ENCODE results near the gene RFX2.
A peak's percentile ranks its signal among the peaks of the same experiment; 100 is the strongest.
"Not testable (repeated sequence)": the region's sequence is repeated elsewhere in the genome, so short reads cannot be mapped to it uniquely, and the experiment has no call there.

The RFX2 gene

DNA sequence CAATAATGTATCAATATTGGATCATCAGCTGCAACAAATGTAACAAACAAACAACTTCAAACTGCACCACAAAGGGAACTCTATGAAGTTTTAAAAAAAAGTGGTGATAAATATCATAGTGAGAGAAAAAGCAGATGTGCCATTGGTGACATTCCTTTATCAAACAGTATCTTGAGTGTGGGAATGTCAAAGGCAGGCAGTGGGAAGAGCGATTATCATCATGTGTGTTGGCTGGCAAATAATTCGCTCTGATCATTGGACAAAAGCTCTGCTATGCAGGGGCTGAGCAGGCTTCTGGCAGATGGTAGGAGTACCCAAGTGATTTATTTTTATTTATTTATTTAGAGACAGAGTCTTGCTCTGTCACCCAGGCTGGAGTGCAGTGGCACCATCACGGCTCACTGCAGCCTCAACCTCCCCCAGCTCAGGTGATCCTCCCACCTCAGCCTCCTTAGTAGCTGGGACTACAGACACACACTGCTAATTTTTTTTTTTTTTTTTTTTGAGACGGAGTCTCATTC is 76.5 kb downstream of the RFX2 start:
- no peak for DNase-seq

GRCh38 chr19:6032827-6033226 is 77.5 kb downstream of the RFX2 start:
- DNase-seq = no peak

- no peak for DNase-seq
Measured at GRCh38 chr19:6032381-6032780, 77.9 kb downstream of the RFX2 start.

GRCh38 chr19:6030214-6030507 is 80.1 kb downstream of the RFX2 start:
- no peak for DNase-seq

DNA sequence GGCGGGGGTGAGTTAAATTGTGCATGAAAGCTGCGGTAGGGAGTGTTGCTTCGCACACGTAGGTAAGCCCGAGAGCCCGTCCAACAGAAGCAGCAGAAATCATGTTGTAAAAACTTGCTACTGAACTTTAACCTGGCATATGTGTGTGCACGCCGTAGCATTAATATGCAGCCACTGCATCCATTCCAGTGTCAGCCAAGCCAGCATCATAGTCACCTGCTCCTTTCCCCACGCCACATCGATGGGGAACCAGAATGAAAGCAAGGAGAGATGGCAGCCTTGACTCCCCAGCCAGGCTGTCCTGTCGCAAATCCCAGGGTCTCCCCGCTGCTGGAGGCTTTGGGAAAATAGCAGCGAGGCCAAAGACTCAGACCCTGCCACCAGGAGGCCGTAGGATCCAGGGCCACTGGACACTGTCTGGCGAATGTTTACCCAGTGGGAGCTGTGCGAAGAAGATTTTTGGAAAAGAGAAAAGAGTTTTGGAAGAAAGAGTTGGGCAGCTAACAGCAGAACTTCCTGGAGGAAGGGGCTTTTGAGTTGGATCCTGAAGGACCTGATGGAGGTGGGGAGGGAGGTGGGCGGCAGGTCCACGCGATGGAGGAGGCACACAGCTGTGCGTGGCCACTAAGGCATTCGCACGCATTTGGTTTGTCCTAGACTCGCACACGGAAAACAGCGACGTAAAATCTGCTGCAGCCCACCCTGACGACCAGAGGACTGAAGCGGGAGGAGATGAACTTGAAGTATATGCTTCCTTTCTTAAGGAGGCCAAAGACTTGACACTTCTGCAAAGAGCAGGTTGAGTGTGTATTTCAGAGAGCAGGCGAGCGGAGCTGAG is 83.7 kb downstream of the RFX2 start:
- no peak for DNase-seq

GRCh38 chr19:6024756-6025155 is 85.5 kb downstream of the RFX2 start:
- DNase-seq = not testable (repeated sequence)

DNA sequence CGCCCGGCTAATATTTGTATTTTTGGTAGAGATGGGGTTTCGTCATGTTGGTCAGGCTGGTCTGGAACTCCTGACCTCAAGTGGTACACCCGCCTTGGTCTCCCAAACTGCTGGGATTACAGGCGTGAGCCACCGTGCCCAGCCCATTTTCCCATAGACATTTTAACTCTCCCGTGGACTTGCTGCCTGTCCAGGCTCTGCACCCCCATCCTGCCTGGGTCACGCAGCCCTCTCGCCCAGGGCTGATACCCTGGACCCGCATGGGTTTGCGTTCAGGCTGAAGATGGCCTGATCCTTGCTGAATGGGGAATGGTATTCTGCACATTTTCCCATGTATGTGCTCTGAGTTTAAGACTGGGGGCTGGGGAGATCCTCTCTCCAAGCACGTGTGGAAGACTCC is 86.4 kb downstream of the RFX2 start:
- no peak for DNase-seq

- DNase-seq = peak; percentile 13
Measured at GRCh38 chr19:6023085-6023682, 87.1 kb downstream of the RFX2 start.

- no peak for DNase-seq
Measured at GRCh38 chr19:6022570-6023064, 87.7 kb downstream of the RFX2 start.

- peak; percentile 88 for DNase-seq
Measured at GRCh38 chr19:6021878-6022569, 88.3 kb downstream of the RFX2 start.

DNA sequence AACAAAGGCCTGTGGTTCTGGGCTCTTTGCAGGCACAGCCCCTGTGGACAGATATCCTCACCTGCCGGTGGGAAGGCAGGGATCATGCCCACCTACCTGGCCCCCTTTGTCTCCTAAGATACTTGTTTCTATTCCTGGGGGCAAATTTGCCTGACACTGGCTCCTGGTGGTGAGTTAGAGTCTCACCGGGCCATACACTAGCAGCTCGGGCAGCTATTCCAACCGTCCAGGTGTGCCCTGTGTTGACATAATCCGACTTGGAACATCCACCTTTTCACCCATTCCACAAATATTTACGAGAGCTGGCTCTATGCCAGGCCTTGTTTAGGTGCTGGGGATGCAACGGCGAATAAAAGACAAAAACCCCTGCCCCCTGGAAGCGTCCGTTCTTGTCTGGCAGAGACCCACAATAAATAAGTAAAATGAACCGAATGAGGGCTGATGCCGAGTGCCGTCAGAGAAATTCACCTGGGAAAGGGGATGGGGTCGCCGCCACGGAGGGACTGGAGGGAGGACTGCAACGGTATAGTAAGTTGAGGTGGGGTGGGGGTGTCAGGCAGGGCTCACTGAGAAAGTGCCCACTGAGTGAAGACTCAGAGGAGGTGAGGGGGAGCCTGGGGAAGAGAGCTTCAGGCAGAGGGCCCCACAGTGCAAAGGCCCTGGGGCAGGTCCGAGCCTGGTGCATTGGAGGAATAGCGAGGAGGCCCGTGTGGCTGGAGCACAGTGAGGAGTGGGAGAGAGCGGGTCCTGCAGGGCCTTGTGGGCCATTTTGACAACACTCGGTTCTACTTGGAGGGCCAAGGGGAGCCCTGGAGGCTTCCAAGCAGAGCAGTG is 89.1 kb downstream of the RFX2 start:
- DNase-seq = no peak

DNA sequence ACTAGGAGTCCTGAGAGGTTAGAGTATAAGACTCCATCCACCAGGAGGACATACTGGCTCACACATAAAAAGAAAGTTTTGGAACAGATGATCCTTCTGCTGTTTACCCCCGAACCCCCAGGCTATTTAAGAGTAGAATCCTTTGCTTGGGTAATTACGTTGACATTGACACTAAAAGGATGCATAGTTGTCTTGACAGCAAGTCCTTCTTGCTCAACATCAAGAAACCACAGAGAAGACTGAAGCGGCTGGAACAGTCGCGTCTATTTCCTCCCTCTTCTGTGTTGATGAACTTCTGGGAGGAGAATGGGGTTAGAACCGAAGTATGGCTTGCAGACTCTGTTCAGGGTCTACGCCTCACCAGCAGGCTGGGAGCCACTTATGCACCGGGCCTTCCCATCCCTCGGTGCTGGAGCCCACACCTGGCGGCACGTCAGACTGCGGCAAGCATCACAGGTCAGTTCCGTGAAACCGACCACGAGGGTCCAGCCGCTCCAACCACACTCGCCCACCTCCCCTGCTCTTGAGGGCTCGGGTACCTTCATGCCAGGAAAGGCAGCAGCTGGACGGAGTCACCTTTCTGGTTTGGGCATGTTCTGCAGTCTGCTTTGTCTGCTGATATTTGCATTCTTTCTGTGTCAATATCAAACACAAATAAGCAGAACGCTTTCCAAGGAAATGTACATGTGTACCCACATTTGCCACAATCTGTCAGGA is 90.0 kb downstream of the RFX2 start:
- DNase-seq = no peak

- DNase-seq = peak; percentile 60
Measured at GRCh38 chr19:6018786-6019185, 91.5 kb downstream of the RFX2 start.

GRCh38 chr19:6017576-6017975 is 92.7 kb downstream of the RFX2 start:
- DNase-seq = no peak

DNA sequence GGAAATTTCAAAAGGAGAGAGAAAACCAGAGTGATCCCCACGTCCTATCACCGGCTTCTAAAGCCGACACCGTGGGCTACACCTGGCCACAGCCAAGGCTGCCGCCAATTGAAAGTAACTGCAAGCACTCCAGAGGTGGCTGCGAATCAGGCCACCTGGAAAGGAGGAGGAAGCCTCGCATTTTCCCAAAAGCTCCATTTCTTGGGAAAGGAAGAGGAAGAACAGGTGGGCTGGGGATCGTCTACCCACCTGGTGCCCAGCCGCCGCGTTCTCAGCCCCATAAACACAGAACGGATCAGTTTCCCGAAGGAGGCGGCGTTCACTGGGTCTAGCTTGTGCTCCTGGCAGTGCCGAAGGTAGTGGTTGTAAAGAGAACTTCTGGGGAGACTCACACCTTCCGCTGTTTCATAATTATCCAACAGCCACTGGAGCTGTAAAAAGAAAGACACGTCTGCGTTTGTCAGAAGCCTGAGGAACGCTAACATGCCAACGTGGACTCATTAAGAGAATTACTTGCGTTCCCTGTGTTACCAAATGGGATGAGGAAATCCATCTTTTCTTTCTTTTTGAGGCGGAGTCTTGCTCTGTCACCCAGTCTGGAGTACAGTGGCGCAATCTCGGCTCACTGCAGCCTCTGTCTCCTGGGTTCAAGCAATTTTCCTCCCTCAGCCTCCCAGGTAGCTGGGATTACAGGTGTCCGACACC is 94.3 kb downstream of the RFX2 start:
- no peak for DNase-seq

- DNase-seq = no peak
Measured at GRCh38 chr19:6014551-6015135, 95.7 kb downstream of the RFX2 start.

GRCh38 chr19:6012426-6013170 is 97.7 kb downstream of the RFX2 start:
- DNase-seq = no peak

GRCh38 chr19:6011794-6012193 is 98.5 kb downstream of the RFX2 start:
- peak; percentile 44 for DNase-seq

DNA sequence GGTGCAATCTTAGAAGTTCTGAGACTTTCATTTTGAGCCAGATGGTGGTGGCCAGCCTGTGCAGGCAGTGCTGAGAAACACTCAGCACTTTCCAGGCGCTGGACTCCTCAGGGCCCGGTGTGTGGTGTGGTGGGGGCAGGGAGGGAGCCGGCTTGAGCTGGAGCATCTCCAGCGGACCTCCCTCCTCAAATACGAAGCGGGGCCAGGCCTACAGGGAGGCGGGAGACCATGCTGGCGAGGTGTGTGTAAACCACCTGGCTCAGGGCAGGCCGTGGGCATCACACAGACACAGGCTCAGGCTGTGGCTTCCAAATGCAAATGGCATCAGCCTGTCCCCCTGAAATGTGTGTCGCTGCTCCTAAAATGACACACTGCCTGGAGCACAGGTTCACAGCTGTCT is 99.1 kb downstream of the RFX2 start:
- peak; percentile 62 for DNase-seq

DNA sequence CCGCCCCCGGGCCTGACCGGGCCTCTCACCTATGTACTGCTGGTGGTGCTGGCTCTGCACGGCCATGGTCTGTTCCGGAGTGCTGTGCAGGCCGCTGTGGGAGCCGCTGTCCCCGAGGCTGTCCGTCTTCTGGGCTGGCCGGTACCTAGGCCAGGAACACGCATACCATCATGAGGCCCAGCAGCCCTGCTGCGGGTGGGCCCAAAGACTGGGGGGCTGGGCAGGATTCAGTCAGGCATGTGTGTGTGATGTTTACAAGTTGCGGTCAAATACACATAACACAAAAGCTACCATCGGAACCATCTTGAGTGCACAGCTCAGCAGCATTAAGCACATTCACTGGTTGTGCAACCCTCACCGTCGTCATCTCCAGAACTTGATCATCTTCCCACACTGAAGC is 100.2 kb downstream of the RFX2 start:
- DNase-seq = no peak

All from RPMI8226 (cell line).